G401 (cell line): ENCODE results near the gene LHFPL6. TPM values are rescaled to one million over a fixed set of nuclear protein-coding genes. Genes with fewer than 3 reads are reported as not detected.

ENCODE experiments used
- DNase-seq: peaks from one replicate; pipeline ENCODE4 v3.0.0-alpha.2; 2015; ENCODE audit warnings: low spot score
- in situ Hi-C: cut with HindIII; loops from 2 replicates; pipeline ENCODE4 v1.10.0; 2016; ENCODE audit warnings: low sequenced_read_pairs, mixed read lengths
- total RNA-seq: library from RNA; depleted of rRNA; stranded (reverse); fragments of >200 nt; shearing (Covaris generic); gene quantifications from 2 replicates; pipeline ENCODE4 v1.2.3, GENCODE V29; 2014

LHFPL6 gene
- total RNA-seq, 1 experiment from 2014 or later: not detected

DNA sequence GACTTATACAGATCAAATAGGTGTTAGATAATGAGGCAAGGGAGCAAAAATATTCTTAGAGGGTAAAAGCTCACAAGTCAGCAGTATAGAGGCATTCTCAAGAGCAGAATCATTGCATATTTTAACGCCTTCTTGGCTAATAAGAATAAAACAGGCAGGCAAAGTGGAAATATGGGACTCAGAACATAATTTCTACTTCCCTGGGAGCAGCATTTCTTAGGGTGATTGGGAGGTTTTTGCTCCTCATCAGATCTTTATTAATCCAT is 39.6 kb downstream of the LHFPL6 start:
- no peak for DNase-seq
- in situ Hi-C loops: no loop called here

DNA sequence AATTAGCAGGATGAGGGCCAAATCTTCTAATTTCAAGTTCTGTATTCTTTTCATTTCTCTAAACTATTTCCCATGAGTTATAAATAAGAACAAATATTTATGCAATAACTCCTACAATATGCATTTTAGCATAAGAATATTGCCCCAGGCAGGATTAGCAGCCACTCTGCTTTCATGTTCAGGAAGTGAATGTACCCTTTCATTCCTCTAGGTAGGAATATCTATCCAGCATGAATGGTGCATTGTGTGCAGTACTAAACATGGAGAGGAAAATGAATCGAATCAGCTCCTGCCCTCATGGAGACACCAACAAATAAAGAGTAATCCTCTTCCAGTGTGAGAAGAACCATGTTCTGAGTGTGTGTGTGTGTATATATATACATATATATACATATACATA is 41.0 kb downstream of the LHFPL6 start:
- in situ Hi-C loops: no loop called here
- no peak for DNase-seq

DNA sequence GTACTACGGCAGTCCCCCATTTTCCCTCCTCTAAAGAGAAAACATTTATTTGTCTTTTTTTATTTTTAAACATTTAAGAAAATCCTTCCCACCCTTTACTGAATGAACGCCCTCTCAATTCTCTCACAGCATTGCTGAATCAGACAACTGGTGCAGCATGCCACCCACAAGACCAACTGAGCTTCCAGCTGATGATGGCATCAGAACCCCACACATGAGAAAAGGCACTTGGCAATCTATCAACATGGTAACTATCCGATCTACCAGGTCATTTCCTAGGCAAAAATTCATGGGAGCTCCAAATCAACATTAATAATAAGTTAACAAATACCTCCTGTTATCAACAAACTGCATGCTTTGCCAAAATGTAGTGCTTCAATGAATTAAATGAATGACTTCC is 43.1 kb downstream of the LHFPL6 start:
- DNase-seq: no peak
- in situ Hi-C loops: no loop called here

GRCh38 chr13:39557285-39557955 is 45.6 kb downstream of the LHFPL6 start:
- in situ Hi-C loops: no loop called here

GRCh38 chr13:39556866-39557265 is 46.1 kb downstream of the LHFPL6 start:
- no peak for DNase-seq

More at GRCh38 chr13:39557285-39557955, 45.6 kb downstream of the LHFPL6 start:
- no peak for DNase-seq

GRCh38 chr13:39554371-39554770 is 48.6 kb downstream of the LHFPL6 start:
- in situ Hi-C loops: no loop called here
- no peak for DNase-seq

More at GRCh38 chr13:39556866-39557265, 46.1 kb downstream of the LHFPL6 start:
- in situ Hi-C loops: no loop called here

- DNase-seq: no peak
- in situ Hi-C loops: no loop called here
These were observed 50.7 kb downstream of the LHFPL6 start for GRCh38 chr13:39552246-39552645.

GRCh38 chr13:39550931-39551330 is 52.1 kb downstream of the LHFPL6 start:
- DNase-seq: no peak
- in situ Hi-C loops: no loop called here

DNA sequence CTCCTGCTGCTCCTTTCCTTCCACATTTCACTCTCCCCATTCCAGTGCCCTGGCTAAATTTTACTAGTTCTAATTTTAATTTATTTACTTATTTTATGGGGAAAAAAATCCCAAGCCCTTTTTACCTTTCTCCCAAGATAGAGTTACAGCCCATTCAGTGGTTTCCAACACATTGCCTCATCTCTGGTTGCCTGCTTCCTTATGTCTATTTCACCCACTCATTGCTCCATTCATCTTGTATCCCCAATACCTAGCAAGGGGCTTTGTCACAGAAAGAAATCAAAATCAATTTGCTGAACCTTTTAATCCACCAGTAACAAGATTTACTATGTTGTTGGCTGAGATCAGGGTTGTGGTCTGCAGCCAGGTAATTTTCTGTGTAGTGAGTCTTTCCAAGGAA is 55.9 kb downstream of the LHFPL6 start:
- DNase-seq: no peak
- in situ Hi-C loops: no loop called here

DNA sequence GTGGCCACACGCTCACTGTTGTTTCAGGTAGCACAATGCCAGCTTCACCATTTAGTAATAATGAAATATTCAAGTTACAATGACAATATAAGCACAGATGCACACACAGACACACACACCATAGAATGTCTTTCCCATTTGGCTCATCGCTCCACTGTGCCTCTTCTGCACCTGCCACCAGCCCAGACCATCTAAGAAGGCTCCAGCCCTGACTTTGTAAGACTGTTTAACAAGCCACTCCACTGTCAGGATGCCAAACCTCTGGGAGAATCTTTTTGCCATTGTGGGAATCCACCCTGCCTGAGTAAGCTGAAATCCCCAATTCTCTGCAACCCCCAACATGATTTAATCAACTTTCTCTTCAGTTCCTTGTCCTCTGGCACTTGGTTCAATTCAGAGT is 60.6 kb downstream of the LHFPL6 start:
- in situ Hi-C loops: no loop called here
- DNase-seq: no peak

GRCh38 chr13:39540929-39541605 is 61.9 kb downstream of the LHFPL6 start:
- DNase-seq: no peak
- in situ Hi-C loops: no loop called here

DNA sequence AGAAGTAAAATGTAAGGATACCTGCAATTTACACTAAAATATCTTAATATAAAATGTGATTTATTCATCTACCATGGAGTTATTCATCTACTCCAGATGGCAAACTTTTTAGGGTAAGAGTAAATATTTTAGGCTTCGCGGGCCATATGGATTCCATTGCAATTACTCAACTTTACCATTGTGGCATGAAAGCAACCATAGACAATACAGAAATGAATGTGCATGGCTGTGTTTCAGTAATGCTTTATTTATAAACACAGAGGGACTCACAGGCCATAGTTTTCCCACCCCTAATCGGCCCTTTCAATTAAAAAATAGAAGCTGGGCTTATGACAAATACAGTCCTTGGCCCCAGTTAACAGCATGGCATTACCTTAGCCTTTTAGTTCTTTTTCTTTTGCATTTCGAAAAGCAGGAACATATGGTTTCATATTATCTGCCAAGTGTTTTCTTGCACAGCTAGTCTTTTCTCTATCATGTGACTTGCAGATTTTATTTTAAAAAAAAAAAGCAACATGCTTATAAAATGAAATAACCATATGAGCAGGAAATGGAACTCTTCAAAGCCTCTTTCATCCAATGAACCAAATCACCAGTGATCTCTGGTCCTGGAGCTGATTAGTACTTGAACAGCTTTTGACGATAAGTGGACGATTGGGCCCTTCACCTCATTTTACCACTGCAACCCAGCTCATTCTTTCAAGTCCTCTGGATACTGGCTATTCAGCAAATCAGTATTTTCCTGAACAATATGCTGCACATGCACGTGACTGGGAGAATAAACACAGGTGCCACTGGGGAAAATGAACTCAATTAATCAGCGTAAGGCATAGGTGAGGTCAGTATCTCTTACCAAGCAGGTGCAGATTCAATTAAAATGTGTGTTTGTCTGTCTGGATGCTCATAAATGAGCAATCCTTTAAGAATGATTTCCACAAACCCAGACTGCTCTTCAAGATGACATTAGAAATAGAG is 63.9 kb downstream of the LHFPL6 start:
- in situ Hi-C loops: no loop called here
- peak; percentile 80 for DNase-seq

GRCh38 chr13:39536906-39537305 is 66.1 kb downstream of the LHFPL6 start:
- in situ Hi-C loops: no loop called here

DNA sequence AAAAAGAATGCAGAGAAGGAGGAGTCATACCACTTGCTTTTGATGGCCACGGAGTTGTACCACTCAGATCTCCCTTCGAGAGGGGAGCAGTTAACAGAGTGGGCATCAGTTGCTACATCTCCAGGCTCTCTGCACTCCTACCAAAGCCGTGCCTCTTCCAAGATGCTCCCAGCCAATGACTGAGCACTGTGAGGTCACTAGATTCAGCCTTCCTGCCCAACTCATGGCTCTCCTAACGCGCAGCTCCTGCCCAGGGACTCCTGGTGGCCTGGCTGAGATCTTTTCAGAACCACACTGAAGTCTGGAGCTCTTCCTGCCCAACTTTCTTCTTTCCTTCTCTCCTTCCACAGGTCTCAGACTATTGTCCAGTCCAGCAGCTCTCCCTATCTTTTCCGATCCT is 66.7 kb downstream of the LHFPL6 start:
- peak; percentile 79 for DNase-seq
- in situ Hi-C loops: no loop called here

More at GRCh38 chr13:39536906-39537305, 66.1 kb downstream of the LHFPL6 start:
- DNase-seq: no peak

DNA sequence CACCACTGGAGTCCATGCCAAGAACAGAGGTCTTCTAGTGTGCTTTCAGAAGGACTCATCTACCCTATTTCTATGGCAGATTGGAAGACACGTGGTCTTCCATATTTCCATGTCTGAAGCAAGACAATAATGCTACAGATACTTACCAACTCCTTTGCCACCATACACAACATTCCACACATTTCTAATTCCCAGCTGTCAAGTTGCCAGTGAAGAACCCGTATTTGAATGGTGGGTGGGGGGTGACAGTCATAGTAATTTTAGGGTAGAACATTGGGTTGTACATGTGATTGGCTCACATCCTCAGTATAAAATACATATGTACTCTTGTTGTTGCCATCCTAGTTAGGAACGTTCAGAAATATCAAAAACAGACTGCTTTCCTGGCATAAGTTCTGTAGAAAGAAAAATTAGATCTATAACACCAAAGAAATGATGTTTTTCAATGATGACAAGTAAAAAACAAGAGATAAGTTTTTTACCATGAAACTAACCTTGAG is 69.3 kb downstream of the LHFPL6 start:
- in situ Hi-C loops: no loop called here
- no peak for DNase-seq

DNA sequence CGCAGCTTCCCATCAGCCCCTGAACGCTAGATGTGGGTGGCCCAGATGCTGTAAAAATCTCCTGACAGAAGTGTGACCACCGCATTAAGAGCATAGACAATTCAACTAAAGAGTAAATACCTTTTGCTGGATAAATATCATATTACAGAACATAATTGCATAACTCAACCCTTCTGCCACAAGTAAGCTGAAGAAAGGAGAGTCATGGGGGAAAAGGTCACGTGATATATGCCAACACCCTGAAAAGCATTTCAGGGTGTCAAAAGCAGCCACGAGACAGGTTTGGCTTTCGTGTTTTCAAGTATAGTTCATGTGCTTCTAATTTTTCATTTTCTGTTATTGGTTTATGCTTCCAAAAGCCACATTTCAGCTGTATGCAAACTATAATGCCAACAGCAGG is 71.3 kb downstream of the LHFPL6 start:
- no peak for DNase-seq
- in situ Hi-C loops: no loop called here

- DNase-seq: no peak
- in situ Hi-C loops: no loop called here
These were observed 72.1 kb downstream of the LHFPL6 start for GRCh38 chr13:39530916-39531315.

- no peak for DNase-seq
- in situ Hi-C loops: no loop called here
These were observed 74.4 kb downstream of the LHFPL6 start for GRCh38 chr13:39528661-39528980.

GRCh38 chr13:39527961-39528660 is 74.9 kb downstream of the LHFPL6 start:
- in situ Hi-C loops: no loop called here
- peak; percentile 97 for DNase-seq
